Keratinocyte (primary cell): ENCODE results near the gene COL21A1. TPM values are rescaled to one million over a fixed set of nuclear protein-coding genes. Genes with fewer than 3 reads are reported as not detected.

Experiments used
- DNase-seq: peaks from one replicate; pipeline ENCODE4 v3.0.0-alpha.2; 2011; ENCODE audit warnings: low read depth, missing footprints, low spot score
- FAIRE-seq: peaks from 2 replicates; lab custom pipeline; 2011; peaks lifted over from hg19 to GRCh38; lab: Jason Lieb, UNC
- H2AFZ ChIP-seq: 2 replicates; pipeline ENCODE4 v1.6.0; 2012; ENCODE audit warnings: low read length, control low read depth, inconsistent platforms; ENCODE audit not compliant: control insufficient read depth
- H3K27ac ChIP-seq: 2 replicates; pipeline ENCODE4 v1.5.1; 2011; ENCODE audit warnings: low read length; ENCODE audit not compliant: control insufficient read depth, insufficient read depth
- H3K27me3 ChIP-seq: 3 replicates; pipeline ENCODE4 v1.6.0; 2011; ENCODE audit warnings: low read length; ENCODE audit not compliant: control insufficient read depth, insufficient read depth; ENCODE audit errors: extremely low read depth
- H3K36me3 ChIP-seq, 2 experiments: 2 replicates in 1 of 2; 3 replicates in 1 of 2; pipeline ENCODE4 v1.5.1; 2011; ENCODE audit warnings: low read length in 2 of 2, mild to moderate bottlenecking in 1 of 2; ENCODE audit not compliant: control insufficient read depth in 2 of 2, insufficient read depth in 2 of 2; ENCODE audit errors: extremely low read depth in 1 of 2
- H3K4me1 ChIP-seq: 3 replicates; pipeline ENCODE4 v1.5.1; 2011; ENCODE audit warnings: low read length; ENCODE audit not compliant: control insufficient read depth, insufficient read depth; ENCODE audit errors: extremely low read depth
- H3K4me2 ChIP-seq: 3 replicates; pipeline ENCODE4 v1.6.0; 2011; ENCODE audit warnings: low read depth, low read length; ENCODE audit not compliant: control insufficient read depth, insufficient read depth; ENCODE audit errors: extremely low read depth
- H3K4me3 ChIP-seq, 3 experiments: fragments of 200-600 bp in 1 of 3; sonication (generic) in 1 of 3; 2 replicates in 2 of 3; 3 replicates in 1 of 3; pipeline ENCODE4 v1.5.1; 2011 to 2016; ENCODE audit warnings: low read length in 3 of 3, mild to moderate bottlenecking in 3 of 3, control low read depth in 2 of 3, inconsistent platforms in 1 of 3, low read depth in 1 of 3, mixed read lengths in 1 of 3, mixed run types in 1 of 3, moderate library complexity in 1 of 3; ENCODE audit not compliant: control insufficient read depth in 2 of 3, insufficient read depth in 2 of 3; ENCODE audit errors: extremely low read depth in 1 of 3
- H3K79me2 ChIP-seq: 2 replicates; pipeline ENCODE4 v1.6.0; 2012; ENCODE audit warnings: low read length; ENCODE audit not compliant: control insufficient read depth, insufficient read depth
- H3K9ac ChIP-seq: 3 replicates; pipeline ENCODE4 v1.6.0; 2011; ENCODE audit warnings: low read length; ENCODE audit not compliant: control insufficient read depth, insufficient read depth; ENCODE audit errors: extremely low read depth
- H3K9me1 ChIP-seq: 3 replicates; pipeline ENCODE4 v1.6.0; 2011; ENCODE audit warnings: low read length; ENCODE audit not compliant: control insufficient read depth, insufficient read depth; ENCODE audit errors: extremely low read depth
- H3K9me3 ChIP-seq: 2 replicates; pipeline ENCODE4 v1.5.1; 2012; ENCODE audit warnings: low read depth, low read length; ENCODE audit not compliant: control insufficient read depth
- H4K20me1 ChIP-seq: 3 replicates; pipeline ENCODE4 v1.6.0; 2011; ENCODE audit warnings: low read length; ENCODE audit not compliant: control insufficient read depth, insufficient read depth; ENCODE audit errors: extremely low read depth
- EZH2 ChIP-seq: IDR thresholded peaks from one replicate; pipeline ENCODE4 v1.6.1; 2012; ENCODE audit warnings: inconsistent platforms, mild to moderate bottlenecking, low read length, moderate library complexity
- dilution Hi-C: fragments of 300-500 bp; cut with MboI; formaldehyde crosslinking; loops from one replicate; pipeline ENCODE4 v1.7.0; 2020; ENCODE audit warnings: low sequenced_read_pairs; ENCODE audit not compliant: extremely low pct_ligation_motif_present
- polyA plus RNA-seq, 5 experiments: library from polyadenylated mRNA; depleted of rRNA in 3 of 5; stranded (reverse) in 3 of 5; stranded (forward) in 1 of 5; unstranded in 1 of 5; fragments of >200 nt; gene quantifications; 1 replicate in 1 of 5; 2 replicates in 3 of 5; 3 replicates in 1 of 5; pipeline versions ENCODE4 v1.2.1 to v1.2.3, GENCODE V29; 2011 to 2012; ENCODE audit warnings: missing spikeins in 2 of 5, low read depth in 1 of 5, low replicate concordance in 1 of 5
- TF ChIP-seq, protein P1 (sequence below), 3 experiments: IDR thresholded peaks in 1 of 3; conservative IDR thresholded peaks in 1 of 3; optimal IDR thresholded peaks in 1 of 3; 2 replicates in 2 of 3; 3 replicates in 1 of 3; pipeline versions ENCODE3 to v1.5.1; 2011; ENCODE audit warnings: low read length in 3 of 3, mild to moderate bottlenecking in 3 of 3, moderate library complexity in 2 of 3, control low read depth in 1 of 3, inconsistent platforms in 1 of 3; ENCODE audit not compliant: insufficient read depth in 2 of 3; ENCODE audit errors: extremely low read depth in 1 of 3

COL21A1 gene
- polyA plus RNA-seq, 1 donor (not counting 4 experiments of a cell fraction or from before 2014, with no cell fraction given), result 0.16 TPM

GRCh38 chr6:56270812-56271441, 23.5 kb upstream of the COL21A1 start:
- H3K4me1 ChIP-seq, result no peaks in the 10 kb centered on the region
- DNase-seq (no peak), FAIRE-seq (no peak)
- no peaks in the 10 kb centered on the region for H3K9me3 ChIP-seq
- H3K27ac ChIP-seq, result no peak overlapping the region
- no peaks in the 10 kb centered on the region for H4K20me1 ChIP-seq
- H3K4me2 ChIP-seq, result no peak overlapping the region
- H3K79me2 ChIP-seq, result no peaks in the 10 kb centered on the region
- H3K9me1 ChIP-seq, result no peaks in the 10 kb centered on the region
- no peak overlapping the region for H3K9ac ChIP-seq
- no peak overlapping the region for H3K4me3 ChIP-seq
- dilution Hi-C loops, result loop anchor here (25.0 kb wide), 1 partner anchor 259 kb away; no protein-coding TSS in a partner anchor
- no peak overlapping the region for H2AFZ ChIP-seq
- no peak for TF ChIP-seq EZH2
- TF ChIP-seq, protein P1, sequence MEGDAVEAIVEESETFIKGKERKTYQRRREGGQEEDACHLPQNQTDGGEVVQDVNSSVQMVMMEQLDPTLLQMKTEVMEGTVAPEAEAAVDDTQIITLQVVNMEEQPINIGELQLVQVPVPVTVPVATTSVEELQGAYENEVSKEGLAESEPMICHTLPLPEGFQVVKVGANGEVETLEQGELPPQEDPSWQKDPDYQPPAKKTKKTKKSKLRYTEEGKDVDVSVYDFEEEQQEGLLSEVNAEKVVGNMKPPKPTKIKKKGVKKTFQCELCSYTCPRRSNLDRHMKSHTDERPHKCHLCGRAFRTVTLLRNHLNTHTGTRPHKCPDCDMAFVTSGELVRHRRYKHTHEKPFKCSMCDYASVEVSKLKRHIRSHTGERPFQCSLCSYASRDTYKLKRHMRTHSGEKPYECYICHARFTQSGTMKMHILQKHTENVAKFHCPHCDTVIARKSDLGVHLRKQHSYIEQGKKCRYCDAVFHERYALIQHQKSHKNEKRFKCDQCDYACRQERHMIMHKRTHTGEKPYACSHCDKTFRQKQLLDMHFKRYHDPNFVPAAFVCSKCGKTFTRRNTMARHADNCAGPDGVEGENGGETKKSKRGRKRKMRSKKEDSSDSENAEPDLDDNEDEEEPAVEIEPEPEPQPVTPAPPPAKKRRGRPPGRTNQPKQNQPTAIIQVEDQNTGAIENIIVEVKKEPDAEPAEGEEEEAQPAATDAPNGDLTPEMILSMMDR (optimal IDR thresholded peaks at IDR 0.05 in 1 of 3, IDR thresholded peaks at IDR 0.05 in 1 of 3, conservative IDR thresholded peaks at IDR 0.05 in 1 of 3; ENCODE audit: extremely low read depth in 1 of 3, insufficient read depth in 2 of 3, low read length in 3 of 3), result no peak
- no peaks in the 10 kb centered on the region for H3K27me3 ChIP-seq
- H3K36me3 ChIP-seq, result no peaks in the 10 kb centered on the region

DNA sequence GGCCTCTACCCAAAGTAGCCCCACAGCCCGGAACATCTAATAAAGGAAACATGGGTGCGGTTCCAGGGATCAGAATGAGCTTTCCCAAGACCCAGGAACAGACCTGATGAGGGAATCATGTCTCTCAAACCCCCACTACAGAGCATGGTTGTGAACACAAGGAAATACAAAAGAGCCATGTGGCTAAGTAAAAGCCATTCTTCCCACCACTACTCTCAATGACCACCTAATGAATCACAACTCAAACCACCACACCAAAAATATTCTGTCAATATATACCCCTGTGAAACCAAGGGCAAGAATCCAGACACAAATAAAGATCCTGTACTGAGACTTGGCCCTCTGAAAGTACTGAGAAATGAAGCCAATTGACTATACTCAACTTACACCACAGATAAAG, 20.9 kb upstream of the COL21A1 start:
- Histone ChIP-seq H3K36me3 (no peaks in the 10 kb centered on the region), H3K4me1 (no peaks in the 10 kb centered on the region), H3K9me1 (no peaks in the 10 kb centered on the region), H3K4me3 (no peak overlapping the region), H3K4me2 (no peak overlapping the region), H3K9ac (no peak overlapping the region), H3K27me3 (no peaks in the 10 kb centered on the region), H3K79me2 (no peaks in the 10 kb centered on the region), H2AFZ (no peak overlapping the region), H3K9me3 (no peaks in the 10 kb centered on the region), H4K20me1 (no peaks in the 10 kb centered on the region), H3K27ac (no peak overlapping the region)
- no peak for TF ChIP-seq EZH2
- TF ChIP-seq, protein P1 (optimal IDR thresholded peaks at IDR 0.05 in 1 of 3, IDR thresholded peaks at IDR 0.05 in 1 of 3, conservative IDR thresholded peaks at IDR 0.05 in 1 of 3; ENCODE audit: extremely low read depth in 1 of 3, insufficient read depth in 2 of 3, low read length in 3 of 3), result no peak
- dilution Hi-C loops, result loop anchor here (25.0 kb wide), 1 partner anchor 256 kb away; no protein-coding TSS in a partner anchor
- DNase-seq (no peak), FAIRE-seq (no peak)
